Endodermal cell (in vitro differentiated cells): Measurements from ENCODE around the gene CTNNAL1. TPM values are rescaled to one million over a fixed set of nuclear protein-coding genes. Genes with fewer than 3 reads are reported as not detected.

Experiments
- DNase-seq: peaks from one replicate; pipeline ENCODE4 v3.0.0-alpha.2; 2017
- H3K27ac ChIP-seq: 2 replicates; pipeline ENCODE4 v1.5.1; 2013; ENCODE audit warnings: mild to moderate bottlenecking, low read depth, low read length, moderate library complexity
- H3K27me3 ChIP-seq: 2 replicates; pipeline ENCODE4 v1.6.1; 2013; ENCODE audit warnings: mild to moderate bottlenecking, low read length, moderate library complexity; ENCODE audit not compliant: insufficient read depth, control insufficient read depth, poor library complexity, severe bottlenecking
- H3K36me3 ChIP-seq: 2 replicates; pipeline ENCODE4 v1.7.0; 2013; ENCODE audit warnings: mild to moderate bottlenecking, low read length, moderate library complexity; ENCODE audit not compliant: control insufficient read depth, insufficient read depth
- H3K4me1 ChIP-seq: one replicate; pipeline ENCODE4 v1.7.0; 2013; ENCODE audit warnings: low read length; ENCODE audit not compliant: control insufficient read depth, insufficient read depth
- H3K4me3 ChIP-seq: 2 replicates; pipeline ENCODE4 v1.5.1; 2013; ENCODE audit warnings: mild to moderate bottlenecking, low read length, moderate library complexity
- H3K9ac ChIP-seq: 2 replicates; pipeline ENCODE4 v1.6.1; 2013; ENCODE audit warnings: mild to moderate bottlenecking, low read length, moderate library complexity; ENCODE audit not compliant: poor library complexity, severe bottlenecking; ENCODE audit errors: extremely low read depth
- H3K9me3 ChIP-seq: 2 replicates; pipeline ENCODE4 v1.6.1; 2013; ENCODE audit warnings: mild to moderate bottlenecking, low read length, moderate library complexity; ENCODE audit not compliant: control insufficient read depth
- H3K27ac Mint-ChIP-seq: 2 replicates; pipeline ENCODE4 v1.8.0; 2020; ENCODE audit warnings: mixed read lengths
- H3K27me3 Mint-ChIP-seq: 2 replicates; pipeline ENCODE4 v1.8.0; 2021; ENCODE audit warnings: mild to moderate bottlenecking, mixed read lengths; ENCODE audit not compliant: insufficient read depth
- H3K36me3 Mint-ChIP-seq: 2 replicates; pipeline ENCODE4 v1.8.0; 2020; ENCODE audit warnings: low read depth, mixed read lengths
- H3K4me1 Mint-ChIP-seq: 2 replicates; pipeline ENCODE4 v1.8.0; 2020; ENCODE audit warnings: mixed read lengths
- H3K4me3 Mint-ChIP-seq: 2 replicates; pipeline ENCODE4 v1.8.0; 2020; ENCODE audit warnings: mild to moderate bottlenecking, moderate library complexity, mixed read lengths
- H3K9me3 Mint-ChIP-seq: 2 replicates; pipeline ENCODE4 v1.8.0; 2020; ENCODE audit warnings: mild to moderate bottlenecking, mixed read lengths
- CTCF ChIP-seq: fragments of 200-600 bp; sonication (generic); conservative IDR thresholded peaks from 2 replicates; pipeline ENCODE4 v1.5.0; 2021; ENCODE audit warnings: antibody characterized with exemption, mild to moderate bottlenecking
- WGBS, 2 experiments: methylation state at CpG; one replicate each; pipeline versions ENCODE4 v1.1.5 to v1.1.7; 2013; ENCODE audit warnings: missing lambda C conversion rate in 2 of 2, mixed read lengths in 1 of 2; ENCODE audit not compliant: insufficient coverage in 1 of 2, insufficient read length in 1 of 2; 5-methylcytosine and 5-hydroxymethylcytosine counted together
- total RNA-seq, 2 donors: library from RNA; stranded (reverse); fragmentation: NEBNext Ultra II Directional in 1 of 2; extraction: Animal tissue kit (Norgen Biotek cat#: 25700) in 1 of 2; gene quantifications; 2 replicates in 1 of 2; 3 replicates in 1 of 2; pipeline ENCODE4 v1.2.1, GENCODE V29; 2021

CTNNAL1 gene
- total RNA-seq, 2 donors from 2014 or later: 80.1 to 82.1 TPM

GRCh38 chr9:108996643-108997042 lies 16.7 kb downstream of the CTNNAL1 start:
- WGBS, 2 experiments: 93% methylated on average over 1 of the region's 1 CpG; no CpG with 5 or more reads in 1 of the 2 experiments
- H3K4me3 Mint-ChIP-seq: no peak overlapping the region
- peaks cover 29% of the 10 kb centered on the region for H3K36me3 Mint-ChIP-seq
- DNase-seq: no peak
- H3K9ac ChIP-seq: no peak overlapping the region
- no peaks in the 10 kb centered on the region for H3K4me1 ChIP-seq
- peaks cover 5% of the 10 kb centered on the region for H3K4me1 Mint-ChIP-seq
- H3K27me3 Mint-ChIP-seq: no peaks in the 10 kb centered on the region
- H3K9me3 ChIP-seq: no peaks in the 10 kb centered on the region
- H3K27ac Mint-ChIP-seq: no peak overlapping the region
- no peaks in the 10 kb centered on the region for H3K9me3 Mint-ChIP-seq
- TF ChIP-seq CTCF: no peak
- no peaks in the 10 kb centered on the region for H3K27me3 ChIP-seq
- peaks cover 46% of the 10 kb centered on the region for H3K36me3 ChIP-seq
- H3K4me3 ChIP-seq: no peak overlapping the region
- H3K27ac ChIP-seq: no peak overlapping the region

GRCh38 chr9:108994695-108995094 lies 18.6 kb downstream of the CTNNAL1 start:
- no peaks in the 10 kb centered on the region for H3K27me3 Mint-ChIP-seq
- no peak overlapping the region for H3K27ac ChIP-seq
- H3K4me3 Mint-ChIP-seq: no peak overlapping the region
- peaks cover 40% of the 10 kb centered on the region for H3K36me3 Mint-ChIP-seq
- no peaks in the 10 kb centered on the region for H3K4me1 ChIP-seq
- TF ChIP-seq CTCF: no peak
- H3K9me3 ChIP-seq: no peaks in the 10 kb centered on the region
- H3K36me3 ChIP-seq: peaks cover 54% of the 10 kb centered on the region
- no peak overlapping the region for H3K4me3 ChIP-seq
- no peaks in the 10 kb centered on the region for H3K9me3 Mint-ChIP-seq
- no peaks in the 10 kb centered on the region for H3K27me3 ChIP-seq
- no peak for DNase-seq
- 98 to 100% methylated on average over 1 to 2 of the region's 2 CpGs for WGBS, 2 experiments
- H3K9ac ChIP-seq: no peak overlapping the region
- H3K27ac Mint-ChIP-seq: no peak overlapping the region
- H3K4me1 Mint-ChIP-seq: peaks cover 4% of the 10 kb centered on the region

- Histone ChIP-seq H3K9me3 (no peaks in the 10 kb centered on the region), H3K27ac (no peak overlapping the region), H3K9ac (no peak overlapping the region), H3K27me3 (no peaks in the 10 kb centered on the region), H3K4me1 (no peaks in the 10 kb centered on the region), H3K4me3 (no peak overlapping the region), H3K36me3 (peaks cover 53% of the 10 kb centered on the region)
- Mint-ChIP-seq H3K4me3 (no peak overlapping the region), H3K36me3 (peaks cover 60% of the 10 kb centered on the region), H3K27ac (no peak overlapping the region), H3K9me3 (no peaks in the 10 kb centered on the region), H3K27me3 (no peaks in the 10 kb centered on the region), H3K4me1 (peaks cover 4% of the 10 kb centered on the region)
- 90 to 94% methylated on average over 5 of the region's 5 CpGs for WGBS, 2 experiments
- no peak for DNase-seq
- TF ChIP-seq CTCF: no peak
These were observed 21.8 kb downstream of the CTNNAL1 start for GRCh38 chr9:108991479-108991878.
